GM19328 (cell line): ENCODE measurements around the gene SPRR2F.

Experiments used
- ATAC-seq: cut with Tn5 transposase; IDR thresholded peaks from one replicate; pipeline ENCODE4 v1.9.1; 2021; ENCODE audit warnings: mild to moderate bottlenecking, moderate library complexity; ENCODE audit not compliant: unreplicated experiment

Gene SPRR2F

DNA sequence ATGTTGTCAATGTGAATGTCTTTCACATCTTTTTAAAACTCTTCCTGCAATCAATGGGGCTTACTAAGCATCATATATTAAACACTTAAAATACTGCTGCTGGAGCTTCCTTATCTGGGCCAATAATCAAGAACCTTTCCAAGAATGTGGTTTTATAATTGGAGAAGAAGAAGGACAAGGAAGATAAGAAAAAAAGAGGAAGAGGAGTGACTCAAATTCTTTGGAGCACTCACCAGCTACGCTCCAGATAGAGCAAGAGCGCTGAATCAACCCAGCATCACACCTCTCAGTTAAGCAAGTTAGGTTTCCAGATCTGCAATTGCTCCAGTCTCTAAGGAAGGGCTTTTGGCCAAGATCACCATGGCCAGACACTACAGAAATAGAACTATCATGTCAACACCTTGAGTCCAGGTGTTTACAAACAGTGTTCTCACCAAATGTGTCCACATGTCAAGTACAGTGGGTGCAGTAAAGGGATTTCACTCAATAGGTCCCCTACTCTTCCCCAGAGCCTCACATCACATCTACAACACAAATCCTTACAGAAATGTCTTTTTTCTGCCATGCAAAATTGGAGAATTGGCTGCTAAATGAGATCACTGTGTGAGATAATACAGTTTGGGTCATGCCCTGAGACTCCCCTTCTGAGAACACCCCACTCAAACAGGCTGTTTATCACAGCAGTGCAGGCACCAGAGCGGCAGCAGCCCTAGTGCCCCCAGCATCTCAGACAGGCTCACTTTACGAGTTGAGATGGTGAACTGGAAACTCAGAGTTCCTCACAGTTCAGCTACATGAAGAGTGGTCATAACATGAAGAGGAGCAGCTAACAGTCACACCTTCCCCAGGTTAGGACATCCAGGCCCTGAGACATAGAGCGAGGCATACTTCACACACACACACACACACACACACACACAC, 40.2 kb downstream of the SPRR2F start:
- ATAC-seq, result no peak

DNA sequence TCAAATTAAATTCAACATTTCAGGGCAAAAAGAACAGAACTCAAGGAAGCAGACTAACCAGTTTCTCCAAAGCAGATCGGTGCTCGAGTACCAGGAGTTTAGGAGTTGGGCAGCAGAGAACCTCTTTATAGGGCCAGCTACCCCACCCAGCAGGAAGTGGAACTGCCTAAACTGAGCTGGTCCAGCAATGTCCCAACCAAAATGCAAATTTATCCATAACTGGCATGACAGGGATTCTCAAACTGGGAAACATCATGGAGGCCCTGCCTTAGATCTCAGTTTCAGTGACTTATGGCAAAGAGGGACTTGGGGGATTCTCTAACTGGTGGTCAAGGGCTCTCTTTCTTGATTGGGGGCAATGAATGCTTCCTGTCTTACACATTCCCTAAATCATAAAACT, 41.8 kb downstream of the SPRR2F start, which contains the start of gene SPRR2B:
Gene SPRR2B, minus strand, starts transcription at position 101 of the 400 bp plus-strand sequence. CDS start 772 bp downstream, outside the sequence.
- ATAC-seq, result no peak

DNA sequence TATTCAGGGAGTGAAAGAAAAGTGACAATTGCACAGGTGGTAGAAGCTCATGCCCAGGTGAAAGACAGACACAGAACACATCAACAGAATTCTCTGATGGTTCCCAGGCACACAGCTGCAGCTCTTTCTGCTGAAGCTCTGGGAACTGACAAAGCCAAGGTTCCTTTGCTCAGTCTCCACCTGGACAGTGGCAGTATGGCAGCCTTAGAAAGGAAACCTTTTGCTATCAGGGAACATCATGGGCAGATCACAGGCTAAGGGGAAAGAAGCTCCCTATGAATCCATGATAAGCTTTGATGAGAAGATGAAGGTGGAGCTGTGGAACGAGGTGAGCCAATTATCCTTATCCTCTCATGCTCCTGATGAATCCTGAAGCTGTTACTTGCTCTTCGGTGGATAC, 43.1 kb downstream of the SPRR2F start:
- ATAC-seq, result no peak
